ENCODE measurements around the gene EFCAB5.

The EFCAB5 gene

DNA sequence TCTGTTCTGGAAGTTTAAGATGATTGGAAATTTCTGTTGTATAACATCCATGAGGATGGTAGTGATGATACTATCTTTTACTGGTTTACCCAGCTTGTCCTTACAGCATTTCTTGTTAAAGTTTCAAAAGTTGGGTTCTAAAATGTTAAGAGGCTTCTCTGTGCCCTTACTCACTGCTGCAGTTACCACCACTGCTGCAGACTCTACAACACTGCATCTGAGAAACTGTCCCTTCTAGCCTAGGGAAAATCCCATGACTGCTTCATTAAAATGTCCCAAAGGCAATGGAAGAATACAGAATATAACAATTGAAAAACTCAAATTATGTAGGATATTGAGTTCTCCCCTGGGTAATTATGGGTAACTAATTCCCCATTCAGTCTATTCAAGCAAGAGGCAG, 171.4 kb downstream of the EFCAB5 start:
- TF ChIP-seq, protein P1, sequence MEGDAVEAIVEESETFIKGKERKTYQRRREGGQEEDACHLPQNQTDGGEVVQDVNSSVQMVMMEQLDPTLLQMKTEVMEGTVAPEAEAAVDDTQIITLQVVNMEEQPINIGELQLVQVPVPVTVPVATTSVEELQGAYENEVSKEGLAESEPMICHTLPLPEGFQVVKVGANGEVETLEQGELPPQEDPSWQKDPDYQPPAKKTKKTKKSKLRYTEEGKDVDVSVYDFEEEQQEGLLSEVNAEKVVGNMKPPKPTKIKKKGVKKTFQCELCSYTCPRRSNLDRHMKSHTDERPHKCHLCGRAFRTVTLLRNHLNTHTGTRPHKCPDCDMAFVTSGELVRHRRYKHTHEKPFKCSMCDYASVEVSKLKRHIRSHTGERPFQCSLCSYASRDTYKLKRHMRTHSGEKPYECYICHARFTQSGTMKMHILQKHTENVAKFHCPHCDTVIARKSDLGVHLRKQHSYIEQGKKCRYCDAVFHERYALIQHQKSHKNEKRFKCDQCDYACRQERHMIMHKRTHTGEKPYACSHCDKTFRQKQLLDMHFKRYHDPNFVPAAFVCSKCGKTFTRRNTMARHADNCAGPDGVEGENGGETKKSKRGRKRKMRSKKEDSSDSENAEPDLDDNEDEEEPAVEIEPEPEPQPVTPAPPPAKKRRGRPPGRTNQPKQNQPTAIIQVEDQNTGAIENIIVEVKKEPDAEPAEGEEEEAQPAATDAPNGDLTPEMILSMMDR (conservative IDR thresholded peaks at IDR 0.05; ENCODE audit: low read depth, low read length), result no peak
- no peaks in the 10 kb centered on the region for H3K27me3 ChIP-seq (ENCODE audit: insufficient read depth, low read depth)
- peaks cover 44% of the 10 kb centered on the region for H3K4me1 ChIP-seq (ENCODE audit: low read depth, poor library complexity, severe bottlenecking)
- H3K4me3 ChIP-seq (IDR thresholded peaks at IDR 0.05; ENCODE audit: insufficient read depth, low read depth, low read length), result no peak overlapping the region
- peaks cover 12% of the 10 kb centered on the region for H3K79me2 ChIP-seq (ENCODE audit: insufficient read depth, low read depth)
- peak overlapping the region; percentile 19; the same call in 1 of the 2 replicates for H3K9ac ChIP-seq
- no peaks in the 10 kb centered on the region for H4K20me1 ChIP-seq (ENCODE audit: insufficient read depth)
- H3K27ac ChIP-seq, result peak overlapping the region; percentile 55
- peak overlapping the region; percentile 9; the same call in 1 of the 2 replicates for H2AFZ ChIP-seq (ENCODE audit: low read depth)
- H3K36me3 ChIP-seq (ENCODE audit: insufficient read depth), result no peaks in the 10 kb centered on the region
- peak overlapping the region; percentile 74 for H3K4me2 ChIP-seq

DNA sequence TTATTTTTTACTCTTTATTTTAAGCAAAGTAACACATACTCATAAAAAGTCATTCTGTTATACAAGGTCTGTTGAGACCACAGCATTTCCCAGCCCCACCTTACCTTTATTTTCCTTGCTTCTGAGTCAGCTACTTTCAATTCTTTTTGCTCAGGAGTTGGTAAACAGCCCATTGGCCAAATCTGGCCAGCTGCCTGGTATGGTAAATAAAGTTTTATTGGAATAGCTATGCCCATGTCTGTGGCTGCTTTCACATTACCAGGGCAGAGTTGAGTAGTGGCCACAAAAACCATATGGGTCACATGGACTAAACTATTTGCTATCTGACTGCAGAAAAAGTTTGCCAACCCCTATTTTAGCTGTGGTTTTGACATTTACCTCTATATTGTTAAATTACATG, 171.8 kb downstream of the EFCAB5 start:
- TF ChIP-seq, protein P1 (conservative IDR thresholded peaks at IDR 0.05; ENCODE audit: low read depth, low read length), result no peak
- Histone ChIP-seq H3K79me2 (ENCODE audit: insufficient read depth, low read depth) (peaks cover 16% of the 10 kb centered on the region), H2AFZ (ENCODE audit: low read depth) (peak overlapping the region; percentile 9; the same call in 1 of the 2 replicates), H3K36me3 (ENCODE audit: insufficient read depth) (no peaks in the 10 kb centered on the region), H3K4me1 (ENCODE audit: low read depth, poor library complexity, severe bottlenecking) (peaks cover 48% of the 10 kb centered on the region), H3K4me2 (peak overlapping the region; percentile 74), H3K27ac (peak overlapping the region; percentile 55), H3K27me3 (ENCODE audit: insufficient read depth, low read depth) (no peaks in the 10 kb centered on the region), H3K4me3 (IDR thresholded peaks at IDR 0.05; ENCODE audit: insufficient read depth, low read depth, low read length) (no peak overlapping the region), H4K20me1 (ENCODE audit: insufficient read depth) (no peaks in the 10 kb centered on the region), H3K9ac (peak overlapping the region; percentile 19; the same call in 1 of the 2 replicates)

DNA sequence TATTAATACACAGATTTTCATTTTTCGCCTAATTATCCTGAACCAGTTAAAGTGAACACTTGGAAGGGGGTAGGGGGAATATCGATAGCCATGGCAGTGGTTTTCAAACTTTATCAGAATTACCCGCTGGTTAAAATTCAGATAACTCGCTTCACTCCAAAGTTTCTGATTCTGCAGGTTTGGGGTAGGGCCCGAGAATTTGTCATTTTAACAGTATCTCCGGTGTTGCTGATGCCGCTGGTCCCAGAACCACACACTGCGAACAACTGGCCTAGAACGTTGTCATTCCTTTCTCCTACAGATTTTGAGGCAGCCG, 174.9 kb downstream of the EFCAB5 start:
- Histone ChIP-seq H3K4me1 (ENCODE audit: low read depth, poor library complexity, severe bottlenecking) (peaks cover 74% of the 10 kb centered on the region), H2AFZ (ENCODE audit: low read depth) (peak overlapping the region; percentile 78), H3K9ac (peak overlapping the region; percentile 96), H3K4me3 (IDR thresholded peaks at IDR 0.05; ENCODE audit: insufficient read depth, low read depth, low read length) (no peak overlapping the region), H4K20me1 (ENCODE audit: insufficient read depth) (no peaks in the 10 kb centered on the region), H3K36me3 (ENCODE audit: insufficient read depth) (no peaks in the 10 kb centered on the region), H3K27ac (peak overlapping the region; percentile 85), H3K27me3 (ENCODE audit: insufficient read depth, low read depth) (no peaks in the 10 kb centered on the region), H3K4me2 (peak overlapping the region; percentile 40; the same call in 1 of the 2 replicates), H3K79me2 (ENCODE audit: insufficient read depth, low read depth) (peaks cover 44% of the 10 kb centered on the region)
- TF ChIP-seq, protein P1 (conservative IDR thresholded peaks at IDR 0.05; ENCODE audit: low read depth, low read length), result no peak

DNA sequence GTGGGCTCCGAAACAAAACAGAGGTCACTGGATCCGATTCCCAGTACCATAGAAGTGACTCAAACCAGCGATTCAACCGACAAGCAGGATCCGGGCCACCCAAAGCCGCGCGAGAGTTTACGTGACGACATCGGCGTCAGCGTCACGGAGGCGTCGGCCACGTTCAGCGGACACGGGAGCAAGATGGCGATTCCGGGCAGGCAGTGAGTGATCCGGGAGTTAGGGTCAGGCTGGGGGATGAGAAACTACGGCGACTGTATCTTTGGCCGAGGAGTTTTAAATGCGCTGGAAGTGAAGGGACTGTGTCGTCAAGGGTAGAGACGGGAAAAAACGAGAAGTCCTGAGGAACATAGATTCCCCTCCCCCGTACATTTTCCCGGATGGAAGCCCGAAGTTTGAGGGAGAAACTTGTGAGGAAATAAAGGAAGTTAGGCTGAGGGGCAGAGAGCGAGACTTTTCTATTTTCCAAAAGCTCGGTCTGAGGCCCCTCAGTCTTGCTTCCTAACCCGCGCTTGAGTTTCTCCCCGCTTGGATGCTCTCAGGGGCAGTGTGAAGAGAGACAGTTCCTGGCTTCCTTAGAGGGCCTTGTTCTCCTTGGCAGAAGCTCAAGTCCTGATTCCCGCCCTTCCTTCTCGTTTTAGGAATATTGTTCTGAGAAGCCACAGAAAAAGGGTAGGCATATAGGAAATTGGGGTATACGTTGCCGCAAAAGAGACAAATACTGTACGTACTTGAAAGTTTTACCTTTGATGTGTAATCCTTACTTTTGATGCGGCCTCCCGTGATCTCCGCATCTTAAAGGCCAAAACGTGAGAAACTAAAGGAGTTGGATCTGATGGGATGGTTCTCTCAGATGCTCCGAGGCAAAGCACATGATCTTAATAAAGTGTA, 175.5 kb downstream of the EFCAB5 start, which contains the start of gene NSRP1:
TSS of gene NSRP1 (plus strand) at position 156 of the 891 bp plus-strand sequence. CDS start at position 184, 28 bp downstream.
- Histone ChIP-seq H3K9ac (peak within 1 kb of the TSS; percentile 96), H3K79me2 (ENCODE audit: insufficient read depth, low read depth) (peaks cover 44% of the 10 kb centered on the region)

More for the DNA sequence above, 175.5 kb downstream of the EFCAB5 start, which contains the start of gene NSRP1:
- peak within 1 kb of the TSS; percentile 85 for H3K27ac ChIP-seq
- no peaks in the 10 kb centered on the region for H3K36me3 ChIP-seq (ENCODE audit: insufficient read depth)
- peak within 1 kb of the TSS; percentile 78 for H2AFZ ChIP-seq (ENCODE audit: low read depth)
- peak within 1 kb of the TSS; percentile 80 for H3K4me2 ChIP-seq
- H3K4me1 ChIP-seq (ENCODE audit: low read depth, poor library complexity, severe bottlenecking), result peaks cover 74% of the 10 kb centered on the region
- no peaks in the 10 kb centered on the region for H3K27me3 ChIP-seq (ENCODE audit: insufficient read depth, low read depth)
- H4K20me1 ChIP-seq (ENCODE audit: insufficient read depth), result no peaks in the 10 kb centered on the region
- TF ChIP-seq, protein P1 (conservative IDR thresholded peaks at IDR 0.05; ENCODE audit: low read depth, low read length), result no peak
- no peak within 1 kb of the TSS for H3K4me3 ChIP-seq (IDR thresholded peaks at IDR 0.05; ENCODE audit: insufficient read depth, low read depth, low read length)
